Mesenchymal stem cell (in vitro differentiated cells and primary cell): ENCODE data around the gene PLCB3.
A peak's percentile ranks its signal among the peaks of the same experiment; 100 is the strongest.

ENCODE experiments used
- DNase-seq: peaks from one replicate; pipeline ENCODE4 v3.0.0-alpha.2; 2013
- H2AFZ ChIP-seq: one replicate; pipeline ENCODE4 v1.6.1; 2013; ENCODE audit warnings: low read depth, mild to moderate bottlenecking, control low read depth, inconsistent platforms, low read length, moderate library complexity
- H2AK5ac ChIP-seq: 2 replicates; pipeline ENCODE4 v1.6.1; 2013; ENCODE audit warnings: low read length, moderate library complexity, mild to moderate bottlenecking, inconsistent platforms; ENCODE audit not compliant: severe bottlenecking
- H2BK120ac ChIP-seq: one replicate; pipeline ENCODE4 v1.6.1; 2013; ENCODE audit warnings: low read depth, mild to moderate bottlenecking, inconsistent platforms, low read length, moderate library complexity
- H2BK12ac ChIP-seq, 2 experiments: one replicate each; pipeline ENCODE4 v1.6.1; 2013; ENCODE audit warnings: inconsistent platforms in 2 of 2, low read length in 2 of 2, mild to moderate bottlenecking in 2 of 2, moderate library complexity in 2 of 2, control low read depth in 1 of 2
- H2BK15ac ChIP-seq: one replicate; pipeline ENCODE4 v1.6.1; 2013; ENCODE audit warnings: mild to moderate bottlenecking, low read depth, inconsistent platforms; ENCODE audit not compliant: poor library complexity, severe bottlenecking
- H2BK5ac ChIP-seq: 2 replicates; pipeline ENCODE4 v1.6.1; 2013; ENCODE audit warnings: low read depth, mild to moderate bottlenecking, low read length, control low read depth, inconsistent platforms; ENCODE audit not compliant: poor library complexity, severe bottlenecking
- H3K14ac ChIP-seq, 2 experiments: one replicate each; pipeline ENCODE4 v1.6.1; 2013; ENCODE audit warnings: inconsistent platforms in 2 of 2, low read length in 2 of 2, control low read depth in 1 of 2, mild to moderate bottlenecking in 1 of 2, moderate library complexity in 1 of 2
- H3K18ac ChIP-seq, 2 experiments: one replicate each; pipeline ENCODE4 v1.6.1; 2013; ENCODE audit warnings: inconsistent platforms in 2 of 2, low read length in 2 of 2, control low read depth in 1 of 2, low read depth in 1 of 2, mild to moderate bottlenecking in 1 of 2
- H3K23ac ChIP-seq, 2 experiments: one replicate each; pipeline ENCODE4 v1.6.1; 2013; ENCODE audit warnings: inconsistent platforms in 2 of 2, low read length in 2 of 2, mild to moderate bottlenecking in 2 of 2, moderate library complexity in 2 of 2, control low read depth in 1 of 2
- H3K27ac ChIP-seq: 2 replicates; pipeline ENCODE4 v1.5.1; 2013; ENCODE audit warnings: mild to moderate bottlenecking, moderate library complexity, low read length, control low read depth, inconsistent platforms; ENCODE audit not compliant: poor library complexity, severe bottlenecking
- H3K27me3 ChIP-seq, 2 experiments: 2 replicates each; pipeline versions ENCODE4 v1.6.1 to v1.7.0; 2013; ENCODE audit warnings: low read length in 2 of 2, mild to moderate bottlenecking in 2 of 2, moderate library complexity in 2 of 2, control low read depth in 1 of 2, inconsistent platforms in 1 of 2; ENCODE audit not compliant: control insufficient read depth in 1 of 2, insufficient read depth in 1 of 2
- H3K36me3 ChIP-seq, 2 experiments: 2 replicates each; pipeline versions ENCODE4 v1.6.1 to v1.7.0; 2013; ENCODE audit warnings: low read length in 2 of 2, control low read depth in 1 of 2, inconsistent platforms in 1 of 2, low read depth in 1 of 2, mild to moderate bottlenecking in 1 of 2; ENCODE audit not compliant: insufficient read depth in 2 of 2, control insufficient read depth in 1 of 2
- H3K4ac ChIP-seq, 2 experiments: one replicate each; pipeline ENCODE4 v1.6.1; 2013; ENCODE audit warnings: inconsistent platforms in 2 of 2, low read length in 2 of 2, mild to moderate bottlenecking in 2 of 2, moderate library complexity in 2 of 2, control low read depth in 1 of 2, low read depth in 1 of 2
- H3K4me1 ChIP-seq: 2 replicates; pipeline ENCODE4 v1.6.1; 2013; ENCODE audit warnings: low read depth, low read length, control low read depth; ENCODE audit not compliant: control insufficient read depth, insufficient read depth
- H3K4me2 ChIP-seq: 2 replicates; pipeline ENCODE4 v1.6.1; 2013; ENCODE audit warnings: low read length, mild to moderate bottlenecking, inconsistent platforms; ENCODE audit not compliant: poor library complexity, severe bottlenecking
- H3K4me3 ChIP-seq, 2 experiments: 2 replicates each; pipeline versions ENCODE4 v1.5.1 to v1.7.0; 2013; ENCODE audit warnings: low read length in 2 of 2, mild to moderate bottlenecking in 2 of 2, control low read depth in 1 of 2, low read depth in 1 of 2; ENCODE audit not compliant: insufficient read depth in 1 of 2
- H3K79me1 ChIP-seq: replicated peaks from 2 replicates; pipeline ENCODE4 v1.6.1; 2013; ENCODE audit warnings: mild to moderate bottlenecking, control low read depth, low read length, inconsistent platforms; ENCODE audit not compliant: poor library complexity, severe bottlenecking
- H3K9ac ChIP-seq: 2 replicates; pipeline ENCODE4 v1.7.0; 2013; ENCODE audit warnings: mild to moderate bottlenecking, low read length, moderate library complexity
- H3K9me3 ChIP-seq: 2 replicates; pipeline ENCODE4 v1.7.0; 2013; ENCODE audit warnings: mild to moderate bottlenecking, low read length; ENCODE audit not compliant: control insufficient read depth
- H4K8ac ChIP-seq: one replicate; pipeline ENCODE4 v1.6.1; 2013; ENCODE audit warnings: inconsistent platforms, mild to moderate bottlenecking, low read length, moderate library complexity
- H4K91ac ChIP-seq: one replicate; pipeline ENCODE4 v1.6.1; 2013; ENCODE audit warnings: mild to moderate bottlenecking, low read length, inconsistent platforms
- WGBS: methylation state at CpG from one replicate; pipeline ENCODE4 v1.1.7; 2013; ENCODE audit warnings: mixed read lengths; 5-methylcytosine and 5-hydroxymethylcytosine counted together

PLCB3 gene

GRCh38 chr11:64232967-64233315, 18.4 kb upstream of the PLCB3 start:
- 94% methylated on average over 7 of the region's 8 CpGs for WGBS
- no peak overlapping the region for H3K18ac ChIP-seq
- H3K4me2 ChIP-seq, result no peak overlapping the region
- H3K79me1 ChIP-seq, result peaks cover 41% of the 10 kb centered on the region
- no peak overlapping the region for H2BK120ac ChIP-seq
- H3K14ac ChIP-seq, result no peak overlapping the region
- no peak overlapping the region for H2BK12ac ChIP-seq
- no peak overlapping the region for H2BK5ac ChIP-seq
- H3K27ac ChIP-seq, result no peak overlapping the region
- H3K23ac ChIP-seq, result no peak overlapping the region
- no peak overlapping the region for H4K8ac ChIP-seq
- no peak overlapping the region for H3K9ac ChIP-seq
- H2AK5ac ChIP-seq, result no peak overlapping the region
- H3K9me3 ChIP-seq, result no peaks in the 10 kb centered on the region
- H3K4ac ChIP-seq, result no peak overlapping the region
- no peaks in the 10 kb centered on the region for H3K27me3 ChIP-seq
- H3K4me3 ChIP-seq, result no peak overlapping the region
- no peak overlapping the region for H2AFZ ChIP-seq
- peaks cover 43% of the 10 kb centered on the region for H3K4me1 ChIP-seq
- H2BK15ac ChIP-seq, result no peak overlapping the region
- no peak for DNase-seq
- peaks cover 16 to 32% of the 10 kb centered on the region in 2 experiments for H3K36me3 ChIP-seq
- H4K91ac ChIP-seq, result no peak overlapping the region

DNA sequence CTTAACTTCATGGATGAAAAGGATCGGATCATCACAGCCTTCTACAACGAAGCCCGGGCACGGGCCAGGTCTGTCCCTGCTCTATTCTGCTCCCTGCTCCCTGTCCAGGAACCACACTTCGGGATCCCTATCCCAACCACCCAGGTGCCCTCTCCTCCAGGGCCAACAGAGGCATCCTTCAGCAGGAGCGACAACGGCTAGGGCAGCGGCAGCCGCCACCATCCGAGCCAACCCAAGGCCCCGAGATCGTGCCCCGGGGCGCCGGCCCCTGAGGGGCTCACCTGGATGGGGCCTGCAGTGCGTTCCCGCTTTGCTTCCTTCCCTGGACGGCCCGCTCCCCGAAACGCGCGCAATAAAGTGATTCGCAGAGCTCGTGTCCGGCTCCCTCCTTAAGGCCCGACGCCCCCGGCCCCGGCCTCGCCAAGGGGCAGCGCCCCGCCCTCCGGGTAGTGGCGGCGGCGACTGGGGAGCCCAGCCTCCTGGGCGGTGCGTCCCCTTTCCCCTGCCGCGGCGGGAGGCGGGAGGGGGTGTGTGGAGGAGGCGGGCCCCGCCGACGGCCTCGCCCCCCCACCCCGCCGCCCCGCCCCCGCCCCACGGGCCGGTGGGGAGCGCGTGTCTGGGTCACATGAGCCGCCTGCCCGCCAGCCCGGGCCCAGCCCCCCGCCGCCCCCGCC, 17.3 kb upstream of the PLCB3 start, which contains the start of gene VEGFB:
VEGFB (plus strand) TSS at position 672 of the 674 bp plus-strand sequence. CDS start 250 bp downstream, outside the sequence.
- H3K4me2 ChIP-seq, result peak within 1 kb of the TSS; percentile 92
- H2BK15ac ChIP-seq, result peak within 1 kb of the TSS; percentile 74
- peak within 1 kb of the TSS; percentile 81 for H4K8ac ChIP-seq
- no peaks in the 10 kb centered on the region for H3K27me3 ChIP-seq
- peak within 1 kb of the TSS; percentile 81 for H4K91ac ChIP-seq
- H2BK5ac ChIP-seq, result peak within 1 kb of the TSS; percentile 12
- 2% methylated on average over 27 of the region's 62 CpGs for WGBS
- H3K4me3 ChIP-seq, result peak within 1 kb of the TSS; percentile 87 to 91
- H2BK12ac ChIP-seq, result peak within 1 kb of the TSS in 1 of 2 experiments; percentile 85
- peak within 1 kb of the TSS; percentile 64 for H2AFZ ChIP-seq
- peak within 1 kb of the TSS; percentile 78 for H2BK120ac ChIP-seq
- peak within 1 kb of the TSS in 1 of 2 experiments; percentile 90 for H3K23ac ChIP-seq
- H3K18ac ChIP-seq, result peak within 1 kb of the TSS; percentile 54 to 98
- H3K14ac ChIP-seq, result peak within 1 kb of the TSS in 1 of 2 experiments; percentile 89
- DNase-seq, result peak; percentile 58
- H3K9ac ChIP-seq, result peak within 1 kb of the TSS; percentile 85
- H3K27ac ChIP-seq, result no peak within 1 kb of the TSS
- H2AK5ac ChIP-seq, result no peak within 1 kb of the TSS
- peak within 1 kb of the TSS; percentile 0 to 93 for H3K4ac ChIP-seq
- no peaks in the 10 kb centered on the region for H3K9me3 ChIP-seq
- H3K4me1 ChIP-seq, result peaks cover 42% of the 10 kb centered on the region
- H3K79me1 ChIP-seq, result peaks cover 41% of the 10 kb centered on the region
- peaks cover 27 to 43% of the 10 kb centered on the region in 2 experiments for H3K36me3 ChIP-seq

DNA sequence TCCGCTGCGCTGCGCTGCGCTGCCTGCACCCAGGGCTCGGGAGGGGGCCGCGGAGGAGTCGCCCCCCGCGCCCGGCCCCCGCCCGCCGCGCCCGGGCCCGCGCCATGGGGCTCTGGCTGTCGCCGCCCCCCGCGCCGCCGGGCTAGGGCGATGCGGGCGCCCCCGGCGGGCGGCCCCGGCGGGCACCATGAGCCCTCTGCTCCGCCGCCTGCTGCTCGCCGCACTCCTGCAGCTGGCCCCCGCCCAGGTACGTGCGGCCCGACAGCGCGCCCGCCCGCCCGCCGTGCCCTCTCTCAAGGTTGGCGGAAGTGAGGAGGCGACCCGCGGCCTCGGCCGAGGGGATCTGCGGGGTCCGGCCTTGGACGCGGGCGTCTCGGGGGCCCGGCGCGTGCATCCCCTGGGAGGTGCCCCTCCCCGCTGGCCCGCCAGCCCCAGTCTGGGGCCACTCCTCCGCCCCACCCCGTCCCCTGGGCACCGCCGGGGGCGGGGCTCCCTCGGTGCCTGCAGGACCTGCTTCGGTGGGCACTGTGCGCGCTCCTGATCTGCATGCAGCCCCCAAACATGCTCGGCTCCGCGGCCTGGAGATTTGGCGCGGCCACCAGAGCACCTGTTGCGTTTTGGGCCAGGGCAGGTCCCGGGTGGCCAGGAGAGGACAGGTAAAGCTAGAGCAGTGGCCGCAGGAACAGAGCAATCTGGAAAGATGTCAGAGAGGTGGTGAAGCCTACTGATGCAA, 16.5 kb upstream of the PLCB3 start:
- Histone ChIP-seq H3K79me1 (peaks cover 40% of the 10 kb centered on the region), H4K8ac (peak overlapping the region; percentile 81), H2BK12ac (peak overlapping the region in 1 of 2 experiments; percentile 50), H3K27me3 (no peaks in the 10 kb centered on the region), H3K9ac (peak overlapping the region; percentile 80), H3K27ac (no peak overlapping the region), H3K4me1 (peaks cover 34% of the 10 kb centered on the region), H2AFZ (peak overlapping the region; percentile 63), H3K4me3 (peak overlapping the region; percentile 87 to 91), H3K36me3 (peaks cover 33 to 43% of the 10 kb centered on the region in 2 experiments), H3K14ac (peak overlapping the region in 1 of 2 experiments; percentile 85), H2BK15ac (peak overlapping the region; percentile 74), H3K4me2 (peak overlapping the region; percentile 73), H2BK120ac (peak overlapping the region; percentile 78), H3K18ac (peak overlapping the region; percentile 24 to 98), H3K4ac (peak overlapping the region in 1 of 2 experiments; percentile 90), H3K23ac (peak overlapping the region in 1 of 2 experiments; percentile 90), H4K91ac (peak overlapping the region; percentile 81), H2BK5ac (peak overlapping the region; percentile 12), H3K9me3 (no peaks in the 10 kb centered on the region), H2AK5ac (no peak overlapping the region)
- peak; percentile 20 for DNase-seq
- 4% methylated on average over 43 of the region's 80 CpGs for WGBS
